Stimulated activated CD4-positive, alpha-beta T cell treated with anti-CD3 and anti-CD28 coated beads, Interleukin-15, amount 100 ng/mL, for 24 hours (primary cell): ENCODE measurements around the gene LNPEP.
"Not testable (repeated sequence)": the region's sequence is repeated elsewhere in the genome, so short reads cannot be mapped to it uniquely, and the experiment has no call there.

Experiments used
- DNase-seq: peaks from one replicate; pipeline ENCODE4 v3.0.0-alpha.2; 2020

LNPEP gene

DNA sequence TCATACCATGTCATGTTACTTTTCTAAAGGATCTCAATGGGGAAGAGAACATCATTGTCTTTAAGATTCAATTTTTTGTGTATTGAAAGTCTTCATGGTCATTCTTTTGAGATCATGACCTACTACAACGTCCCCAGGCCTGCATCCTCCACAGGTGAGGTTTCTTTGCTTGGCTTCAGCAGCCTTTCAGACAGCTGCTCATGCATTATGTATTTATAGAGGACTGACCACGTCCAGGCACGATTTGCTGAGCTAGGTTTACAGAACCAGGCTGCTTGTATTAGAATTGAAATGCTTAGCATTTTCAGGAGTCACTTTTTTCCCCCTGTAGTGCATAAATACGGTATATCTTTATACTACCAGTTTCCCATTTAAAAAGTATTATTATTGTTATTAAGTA lies 136.1 kb downstream of the LNPEP start:
- no peak for DNase-seq

DNA sequence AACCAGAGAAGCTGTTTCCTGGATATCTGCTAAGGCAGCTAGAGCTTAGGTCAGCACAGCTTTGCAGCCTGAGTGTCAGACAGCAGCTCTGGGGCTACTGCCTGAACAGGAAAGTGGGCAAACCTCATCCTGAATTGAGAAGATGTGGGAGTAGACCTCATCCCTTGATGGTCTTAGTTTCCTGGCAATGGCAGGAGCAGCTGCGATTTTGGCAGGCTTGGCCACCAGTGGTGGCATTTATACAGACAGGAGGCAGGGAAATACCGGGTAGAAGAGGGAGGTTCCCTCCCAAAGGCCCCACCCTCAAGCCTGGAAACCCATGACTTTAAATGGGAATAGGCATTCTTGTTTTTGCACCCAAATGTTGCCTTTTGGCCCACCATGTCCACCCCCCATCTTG lies 136.8 kb downstream of the LNPEP start:
- DNase-seq: no peak

DNA sequence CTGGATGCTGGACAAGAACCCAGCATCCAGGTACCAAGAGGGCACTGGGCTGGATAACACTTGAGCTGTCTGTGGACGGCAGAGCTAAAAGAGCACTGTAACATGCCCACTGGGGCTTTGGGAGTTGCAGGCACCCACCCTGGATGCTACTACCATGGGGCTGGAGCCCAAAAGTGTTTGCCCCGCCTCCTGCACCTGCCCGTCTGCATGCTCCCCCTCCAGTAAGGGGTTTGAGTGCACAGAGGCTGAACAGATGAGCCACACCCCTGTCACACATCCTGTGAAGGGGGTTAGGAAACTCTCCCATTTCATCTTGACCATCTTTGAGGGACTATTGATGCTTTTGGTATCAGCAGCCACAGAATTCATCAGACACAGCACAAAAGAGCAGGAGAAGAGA lies 137.5 kb downstream of the LNPEP start:
- no peak for DNase-seq

DNA sequence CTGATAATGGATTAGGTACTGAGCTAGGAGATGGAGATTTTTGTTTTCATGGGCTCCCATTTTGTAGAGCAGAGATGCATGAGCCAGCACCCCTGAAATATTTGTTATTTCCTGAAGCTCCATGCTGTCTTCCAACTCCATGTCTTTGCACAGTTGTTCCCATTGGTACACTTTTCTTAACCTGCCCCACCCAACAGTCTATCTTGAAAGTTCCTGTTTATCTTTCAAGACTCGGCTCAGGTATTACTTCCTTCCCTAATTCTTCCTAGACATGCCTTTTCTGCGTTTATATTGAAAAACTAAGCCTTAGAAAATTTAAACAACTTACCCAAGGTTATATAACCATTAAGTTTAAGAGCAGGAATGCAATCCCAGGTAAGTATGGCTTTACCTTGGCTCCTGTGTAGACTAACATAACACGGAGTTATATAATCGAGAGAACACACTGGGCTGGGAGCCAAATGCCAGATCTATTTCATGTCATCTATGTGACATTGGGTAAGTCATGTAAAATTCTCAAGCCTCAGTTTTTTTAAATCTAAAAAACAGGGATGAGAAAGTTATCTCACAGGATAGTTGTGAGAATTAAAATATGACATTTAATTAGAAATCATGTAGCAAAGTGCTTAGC lies 139.1 kb downstream of the LNPEP start:
- no peak for DNase-seq

DNA sequence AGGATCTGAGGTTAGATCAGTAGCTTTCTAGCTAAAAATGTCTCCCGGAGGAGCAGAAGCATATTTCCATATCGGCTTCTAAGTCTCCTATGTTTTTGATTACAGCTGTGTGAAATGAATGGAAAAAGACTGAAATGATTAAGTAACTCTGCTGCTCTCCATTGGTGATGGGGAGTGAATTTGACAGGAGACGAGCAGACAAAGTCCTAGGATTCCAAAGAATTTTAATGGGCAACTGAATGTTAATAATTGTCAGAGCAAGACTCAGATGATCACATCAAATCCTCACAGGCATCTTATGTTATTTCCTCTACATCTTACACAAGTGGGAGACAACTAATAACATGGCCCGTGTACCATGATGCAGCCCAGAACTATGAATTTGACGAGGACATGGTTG lies 139.8 kb downstream of the LNPEP start:
- no peak for DNase-seq

DNA sequence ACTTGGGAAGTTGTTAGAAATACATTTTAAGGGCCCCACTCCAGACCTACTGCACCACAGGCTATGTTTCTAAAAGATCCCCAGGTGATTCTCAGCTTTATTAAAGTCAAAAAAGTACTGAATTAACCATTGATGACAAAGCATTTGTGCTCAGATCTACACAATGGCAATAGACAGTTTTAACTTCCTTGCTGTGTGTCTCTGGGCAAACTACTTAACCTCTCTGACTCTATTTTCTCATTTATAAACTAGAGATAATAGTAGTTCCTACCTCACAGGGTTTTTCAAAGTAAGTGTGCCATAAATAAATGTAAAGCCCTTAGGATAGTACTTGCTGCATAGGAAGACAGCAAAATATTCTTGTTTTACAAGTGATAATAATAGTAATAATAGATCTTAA lies 140.2 kb downstream of the LNPEP start:
- DNase-seq: no peak

DNA sequence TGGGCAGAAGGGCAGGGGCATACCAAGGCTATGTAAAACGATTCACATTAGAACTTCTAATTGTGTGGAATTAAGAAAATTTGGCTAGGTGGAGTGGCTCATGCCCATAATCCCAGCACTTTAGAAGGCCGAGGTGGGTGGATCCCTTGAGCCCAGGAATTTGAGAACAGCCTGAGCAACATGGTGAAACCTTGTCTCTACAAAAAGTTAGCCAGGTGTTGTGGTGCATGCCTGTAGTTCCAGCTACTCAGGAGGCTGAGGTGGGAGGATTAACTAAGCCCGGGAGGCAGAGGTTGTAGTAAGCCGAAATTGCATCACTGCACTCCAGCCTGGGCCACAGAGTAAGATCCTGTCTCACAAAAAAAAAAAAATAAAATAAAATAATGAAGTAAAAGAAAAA lies 141.4 kb downstream of the LNPEP start:
- no peak for DNase-seq

DNA sequence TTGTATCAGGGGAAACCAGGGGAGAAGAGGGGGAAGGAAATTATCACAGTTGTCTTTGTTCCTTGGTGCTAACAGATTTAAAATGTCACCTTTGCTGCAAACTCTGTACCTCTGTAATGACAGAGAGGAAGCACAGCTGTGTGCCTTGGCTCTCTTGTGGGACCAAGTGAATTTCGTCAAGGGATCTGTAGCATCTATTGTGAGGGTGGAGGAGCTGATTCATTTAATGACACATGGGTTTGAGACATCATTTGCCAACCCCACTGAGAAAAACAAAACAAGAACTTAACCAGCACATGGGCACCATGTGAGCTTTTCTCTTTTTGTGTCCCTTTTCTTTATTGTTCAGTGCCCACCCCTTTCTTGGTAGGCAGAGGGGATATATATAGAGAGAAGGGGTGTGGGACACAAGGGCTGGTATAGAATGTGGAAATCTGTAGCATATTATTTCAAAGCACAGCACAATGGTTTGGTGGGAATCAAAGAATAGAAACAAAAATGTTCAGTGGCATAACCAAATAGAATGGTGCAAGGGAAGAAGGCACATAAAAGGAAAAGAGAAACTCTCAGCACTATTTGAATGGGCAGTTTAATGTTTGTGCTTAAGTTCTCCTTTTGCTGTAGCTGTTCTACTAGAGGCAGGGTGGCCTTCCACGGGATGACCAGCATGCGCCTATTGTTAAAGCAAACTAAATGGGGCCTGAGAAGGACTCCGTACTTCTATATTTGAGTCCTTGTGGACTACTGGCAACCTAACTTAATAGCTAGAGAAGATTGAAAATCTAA lies 143.3 kb downstream of the LNPEP start:
- no peak for DNase-seq

DNA sequence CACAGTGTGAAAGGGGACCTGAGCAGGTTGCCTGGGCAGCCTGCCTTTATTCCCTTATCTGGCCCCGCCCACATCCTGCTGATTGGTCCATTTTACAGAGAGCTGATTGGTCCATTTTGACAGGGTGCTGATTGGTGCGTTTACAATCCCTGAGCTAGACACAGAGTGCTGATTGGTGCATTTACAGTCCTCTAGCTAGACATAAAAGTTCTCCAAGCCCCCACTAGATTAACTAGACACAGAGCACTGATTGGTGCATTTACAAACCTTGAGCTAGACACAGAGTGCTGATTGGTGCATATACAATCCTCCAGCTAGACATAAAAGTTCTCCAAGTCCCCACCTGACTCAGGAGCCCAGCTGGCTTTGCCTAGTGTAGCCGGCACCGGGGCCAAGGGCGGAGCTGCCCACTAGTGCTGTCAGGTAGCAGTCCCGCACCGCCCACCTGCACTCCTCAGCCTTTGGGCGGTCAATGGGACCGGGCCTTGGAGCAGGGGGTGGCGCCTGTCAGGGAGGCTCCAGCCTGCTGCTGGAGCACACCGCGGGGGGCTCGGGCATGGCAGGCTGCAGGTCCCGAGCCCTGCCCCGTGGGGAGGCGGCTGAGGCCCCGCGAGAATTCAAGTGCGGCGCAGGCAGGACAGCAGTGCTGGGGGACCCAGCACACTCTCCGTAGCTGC lies 149.0 kb downstream of the LNPEP start:
- DNase-seq: not testable (repeated sequence)

DNA sequence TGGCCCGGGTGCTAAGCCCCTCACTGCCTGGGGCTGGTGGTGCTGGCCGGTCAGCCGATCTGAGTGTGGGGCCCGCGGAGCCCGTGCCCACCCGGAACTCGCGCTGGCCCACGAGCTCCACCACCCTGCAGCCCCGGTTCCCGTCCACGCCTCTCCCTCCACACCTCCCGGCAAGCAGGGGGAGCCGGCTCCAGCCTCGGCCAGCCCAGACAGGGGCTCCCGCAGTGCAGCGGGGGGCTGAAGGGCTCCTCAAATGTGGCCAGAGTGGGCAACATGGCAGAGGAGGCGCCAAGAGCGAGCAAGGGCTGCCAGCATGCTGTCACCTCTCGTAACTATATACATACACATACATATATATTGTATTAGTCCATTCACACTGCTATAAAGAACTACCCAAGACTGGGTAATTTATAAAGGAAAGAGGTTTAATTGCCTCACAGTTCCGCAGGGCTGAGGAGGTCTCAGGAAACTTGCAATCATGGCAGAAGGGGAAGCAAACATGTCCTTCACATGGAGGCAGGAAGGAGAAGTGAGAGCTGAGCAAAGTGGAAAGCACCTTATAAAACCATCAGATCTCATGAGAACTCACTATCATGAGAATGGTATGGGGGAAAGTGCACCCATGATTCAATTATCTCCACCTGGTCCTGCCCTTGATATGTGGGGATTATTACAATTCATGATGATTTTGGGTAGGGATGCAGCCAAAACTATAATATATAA lies 149.7 kb downstream of the LNPEP start:
- no peak for DNase-seq
